NB4 (cell line): Measurements from ENCODE around the gene BSPH1.

Source experiments
- DNase-seq: peaks from one replicate; pipeline ENCODE4 v3.0.0; 2010; ENCODE audit warnings: low read depth
- H3K4me3 ChIP-seq: one replicate; pipeline ENCODE4 v1.5.1; 2011; ENCODE audit warnings: mild to moderate bottlenecking, low read depth, low read length, moderate library complexity
- MYC ChIP-seq: IDR thresholded peaks from 2 replicates; pipeline ENCODE4 v1.6.1; 2011; ENCODE audit warnings: low read depth, low read length
- POLR2A ChIP-seq: IDR thresholded peaks from 2 replicates; pipeline ENCODE4 v1.6.1; 2011; ENCODE audit warnings: mild to moderate bottlenecking; ENCODE audit not compliant: insufficient read length; ENCODE audit errors: extremely low read depth
- TF ChIP-seq, protein P1 (sequence below): IDR thresholded peaks from one replicate; pipeline ENCODE4 v1.5.1; 2012; ENCODE audit warnings: low read depth, low read length
- TF ChIP-seq, protein P2 (sequence below): IDR thresholded peaks from 2 replicates; pipeline ENCODE4 v1.6.1; 2011; ENCODE audit warnings: low read depth, low read length

Gene BSPH1

DNA sequence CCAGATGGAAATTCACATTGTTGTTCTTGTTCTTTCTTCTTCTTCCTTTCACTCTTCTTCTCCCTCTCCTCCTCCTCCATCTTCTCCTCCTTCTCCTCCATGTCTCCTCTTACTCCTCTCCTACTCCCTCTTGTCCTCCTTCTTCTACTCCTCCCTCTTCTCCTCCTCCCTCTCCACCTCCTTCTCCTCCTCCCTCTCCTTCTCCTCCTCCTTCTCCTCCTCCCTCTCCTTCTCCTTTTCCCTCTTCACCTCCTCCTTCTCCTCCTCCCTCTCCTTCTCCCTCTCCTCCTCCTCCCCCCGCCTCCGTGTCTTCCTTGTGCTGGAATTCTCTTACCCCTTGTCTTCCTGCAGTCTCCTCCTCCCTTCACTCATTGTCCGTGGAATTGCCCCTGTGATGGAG lies 33.5 kb upstream of the BSPH1 start:
- no peak for DNase-seq
- TF ChIP-seq MYC (no peak), POLR2A (no peak)
- TF ChIP-seq, protein P1, sequence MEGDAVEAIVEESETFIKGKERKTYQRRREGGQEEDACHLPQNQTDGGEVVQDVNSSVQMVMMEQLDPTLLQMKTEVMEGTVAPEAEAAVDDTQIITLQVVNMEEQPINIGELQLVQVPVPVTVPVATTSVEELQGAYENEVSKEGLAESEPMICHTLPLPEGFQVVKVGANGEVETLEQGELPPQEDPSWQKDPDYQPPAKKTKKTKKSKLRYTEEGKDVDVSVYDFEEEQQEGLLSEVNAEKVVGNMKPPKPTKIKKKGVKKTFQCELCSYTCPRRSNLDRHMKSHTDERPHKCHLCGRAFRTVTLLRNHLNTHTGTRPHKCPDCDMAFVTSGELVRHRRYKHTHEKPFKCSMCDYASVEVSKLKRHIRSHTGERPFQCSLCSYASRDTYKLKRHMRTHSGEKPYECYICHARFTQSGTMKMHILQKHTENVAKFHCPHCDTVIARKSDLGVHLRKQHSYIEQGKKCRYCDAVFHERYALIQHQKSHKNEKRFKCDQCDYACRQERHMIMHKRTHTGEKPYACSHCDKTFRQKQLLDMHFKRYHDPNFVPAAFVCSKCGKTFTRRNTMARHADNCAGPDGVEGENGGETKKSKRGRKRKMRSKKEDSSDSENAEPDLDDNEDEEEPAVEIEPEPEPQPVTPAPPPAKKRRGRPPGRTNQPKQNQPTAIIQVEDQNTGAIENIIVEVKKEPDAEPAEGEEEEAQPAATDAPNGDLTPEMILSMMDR, result no peak
- TF ChIP-seq, protein P2, sequence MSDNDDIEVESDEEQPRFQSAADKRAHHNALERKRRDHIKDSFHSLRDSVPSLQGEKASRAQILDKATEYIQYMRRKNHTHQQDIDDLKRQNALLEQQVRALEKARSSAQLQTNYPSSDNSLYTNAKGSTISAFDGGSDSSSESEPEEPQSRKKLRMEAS, result no peak

DNA sequence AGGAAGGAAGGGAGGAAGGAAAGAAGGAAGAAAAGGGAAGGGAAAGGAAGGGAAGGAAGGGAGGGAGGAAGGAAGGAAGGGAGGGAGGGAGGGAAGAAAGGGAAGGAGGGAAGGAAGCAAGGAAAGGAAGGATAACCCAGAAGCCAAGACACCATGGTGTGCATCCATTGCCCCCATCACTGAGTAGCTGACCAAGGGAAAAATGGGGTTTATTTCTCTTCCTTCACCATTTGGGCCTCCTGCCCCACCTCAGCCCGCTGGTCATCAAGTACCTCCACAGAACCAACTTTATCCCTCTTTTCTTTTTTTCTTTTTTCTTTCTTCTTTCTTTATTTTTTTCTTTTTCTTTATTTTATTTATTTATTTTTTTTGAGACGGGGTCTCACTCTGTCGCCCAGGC lies 31.5 kb upstream of the BSPH1 start:
- H3K4me3 ChIP-seq, result no peak overlapping the region
- DNase-seq, result no peak
- TF ChIP-seq, protein P1, result no peak
- TF ChIP-seq MYC (no peak), POLR2A (no peak)
- TF ChIP-seq, protein P2, result no peak

More for the DNA sequence above, 33.5 kb upstream of the BSPH1 start:
- no peak overlapping the region for H3K4me3 ChIP-seq

DNA sequence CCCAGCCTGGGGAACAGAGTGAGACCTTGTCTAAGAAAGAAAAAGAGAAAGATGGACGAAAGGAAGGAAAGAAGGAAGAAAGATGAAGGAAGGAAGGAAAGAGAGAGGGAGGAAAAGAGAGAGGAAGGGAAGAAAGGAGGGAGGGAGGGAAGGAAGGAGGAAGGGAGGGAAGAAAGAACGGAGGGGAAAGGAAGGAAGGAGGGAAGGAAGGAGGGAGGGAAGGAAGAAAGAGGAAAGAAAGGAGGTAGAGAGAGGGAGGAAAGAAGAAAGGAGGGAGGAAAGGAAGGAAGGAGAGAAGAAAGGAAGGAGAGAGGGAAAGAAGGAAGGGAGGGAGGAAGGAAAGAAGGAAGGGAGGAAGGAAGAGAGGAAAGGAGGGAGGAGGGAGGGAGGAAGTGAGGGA lies 31.0 kb upstream of the BSPH1 start:
- DNase-seq, result no peak
- H3K4me3 ChIP-seq, result no peak overlapping the region
- TF ChIP-seq POLR2A, result no peak

DNA sequence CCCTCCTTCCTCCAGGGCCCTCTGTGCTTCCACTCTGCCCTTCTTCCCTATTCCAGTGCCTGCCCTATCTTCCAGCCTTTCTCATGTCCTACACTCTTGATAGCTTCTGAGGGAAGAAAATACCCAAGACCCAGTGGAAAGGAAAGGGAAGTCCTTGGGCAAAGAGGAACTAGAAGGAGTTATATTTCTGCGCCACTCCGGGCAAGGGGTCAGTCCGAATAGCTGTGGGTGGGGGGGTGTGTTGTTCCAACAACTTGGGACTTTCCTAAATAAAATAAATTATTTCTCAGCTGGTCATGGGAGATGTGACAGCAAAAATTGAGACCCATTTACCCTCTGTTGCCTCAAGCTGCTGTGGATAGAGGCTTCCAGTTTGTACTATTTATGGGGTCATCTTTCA lies 28.7 kb upstream of the BSPH1 start:
- TF ChIP-seq, protein P2, result no peak
- TF ChIP-seq POLR2A (no peak), MYC (no peak)
- TF ChIP-seq, protein P1, result no peak
- H3K4me3 ChIP-seq, result no peak overlapping the region
- no peak for DNase-seq

DNA sequence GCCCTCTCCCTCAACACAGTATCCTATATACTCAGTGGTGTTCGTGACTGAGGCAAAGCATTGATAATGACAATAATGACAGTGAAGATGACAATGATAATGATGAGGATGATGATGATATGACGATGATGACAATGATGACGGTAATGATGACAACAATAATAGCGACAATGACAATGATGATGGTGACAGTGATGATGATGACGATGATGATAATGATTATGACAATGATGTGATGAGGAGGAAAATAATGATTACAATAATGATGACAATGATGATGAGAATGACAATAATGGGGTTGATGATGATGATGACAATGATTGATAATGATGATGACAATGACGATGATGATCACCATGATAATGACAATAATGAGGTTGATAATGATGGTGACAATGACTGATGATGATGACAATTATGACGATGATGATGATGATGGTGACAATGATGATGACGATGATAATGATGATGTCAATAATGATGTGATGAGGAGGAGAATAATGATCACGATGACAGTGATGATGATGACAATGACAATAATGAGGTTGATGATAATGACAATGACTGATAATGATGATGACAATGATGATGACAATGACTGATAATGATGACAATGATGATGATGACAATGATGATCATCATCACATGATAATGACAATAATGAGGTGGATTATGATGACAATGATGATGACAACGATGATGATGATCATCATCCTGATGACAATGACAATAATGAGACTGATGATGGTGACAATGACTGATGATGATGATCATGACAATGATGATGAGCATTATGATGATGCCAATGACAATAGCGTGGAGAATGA lies 19.2 kb upstream of the BSPH1 start:
- H3K4me3 ChIP-seq, result no peak overlapping the region
- TF ChIP-seq POLR2A (no peak), MYC (no peak)
- TF ChIP-seq, protein P1, result no peak
- TF ChIP-seq, protein P2, result no peak
- DNase-seq, result no peak

DNA sequence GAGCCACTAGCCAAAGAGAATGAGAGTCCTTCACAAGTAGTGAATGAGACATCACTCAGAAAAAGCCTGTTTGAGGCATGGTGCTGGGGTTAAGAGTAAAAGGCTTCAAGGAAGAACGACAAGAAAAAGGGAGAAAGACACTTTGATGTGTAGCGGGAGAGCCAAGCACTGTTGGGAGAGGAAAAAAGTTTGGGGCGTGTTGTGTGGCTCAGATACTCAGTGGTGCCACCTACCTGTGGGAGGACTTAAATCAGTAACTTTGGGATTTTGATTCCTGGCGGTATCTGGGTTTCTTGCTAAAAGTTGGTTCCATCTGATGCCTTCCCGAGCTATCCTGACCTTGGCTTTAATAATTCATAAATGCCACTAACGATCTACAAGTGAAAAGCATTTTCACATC lies 14.8 kb upstream of the BSPH1 start:
- DNase-seq, result peak; percentile 54

More for the DNA sequence above, 14.8 kb upstream of the BSPH1 start:
- TF ChIP-seq, protein P2, result no peak
- TF ChIP-seq, protein P1, result peak; percentile 60
- H3K4me3 ChIP-seq, result no peak overlapping the region
